ENCODE results near the gene ADSS1.
A peak's percentile ranks its signal among the peaks of the same experiment; 100 is the strongest.

Gene ADSS1

GRCh38 chr14:104784846-104785707, 61.0 kb downstream of the ADSS1 start:
- no peak for DNase-seq

- no peak for DNase-seq
Measured at GRCh38 chr14:104785708-104786080, 61.7 kb downstream of the ADSS1 start.

GRCh38 chr14:104786091-104786586, 62.1 kb downstream of the ADSS1 start:
- DNase-seq: no peak

- DNase-seq: no peak
Measured at GRCh38 chr14:104786726-104787675, 63.0 kb downstream of the ADSS1 start.

GRCh38 chr14:104787736-104788135, 63.7 kb downstream of the ADSS1 start:
- DNase-seq: no peak

GRCh38 chr14:104788161-104788818, 64.3 kb downstream of the ADSS1 start:
- no peak for DNase-seq

GRCh38 chr14:104788873-104789663, 65.0 kb downstream of the ADSS1 start:
- no peak for DNase-seq

- DNase-seq: no peak
Measured at GRCh38 chr14:104789752-104790743, 66.0 kb downstream of the ADSS1 start.

- no peak for DNase-seq
Measured at GRCh38 chr14:104791425-104791824, 67.4 kb downstream of the ADSS1 start.

GRCh38 chr14:104792101-104792884, 68.3 kb downstream of the ADSS1 start:
- no peak for DNase-seq

- DNase-seq: no peak
Measured at GRCh38 chr14:104792945-104793702, 69.1 kb downstream of the ADSS1 start.

GRCh38 chr14:104793703-104793959, 69.6 kb downstream of the ADSS1 start:
- no peak for DNase-seq

- peak; percentile 59 for DNase-seq
Measured at GRCh38 chr14:104794099-104794498, 70.1 kb downstream of the ADSS1 start.

GRCh38 chr14:104794631-104794992, 70.6 kb downstream of the ADSS1 start:
- DNase-seq: no peak

GRCh38 chr14:104794993-104795780, 71.2 kb downstream of the ADSS1 start, which contains the start of gene AKT1:
Gene AKT1, minus strand, starts transcription at chr14:104795748. Its CDS starts 3,105 bp downstream, at chr14:104792643.
- no peak for DNase-seq

GRCh38 chr14:104795781-104796686, 72.0 kb downstream of the ADSS1 start:
- DNase-seq: peak; percentile 55

- DNase-seq: no peak
Measured at GRCh38 chr14:104796687-104797081, 72.7 kb downstream of the ADSS1 start.
